ENCODE data around the gene CAMK1.

Gene CAMK1

DNA sequence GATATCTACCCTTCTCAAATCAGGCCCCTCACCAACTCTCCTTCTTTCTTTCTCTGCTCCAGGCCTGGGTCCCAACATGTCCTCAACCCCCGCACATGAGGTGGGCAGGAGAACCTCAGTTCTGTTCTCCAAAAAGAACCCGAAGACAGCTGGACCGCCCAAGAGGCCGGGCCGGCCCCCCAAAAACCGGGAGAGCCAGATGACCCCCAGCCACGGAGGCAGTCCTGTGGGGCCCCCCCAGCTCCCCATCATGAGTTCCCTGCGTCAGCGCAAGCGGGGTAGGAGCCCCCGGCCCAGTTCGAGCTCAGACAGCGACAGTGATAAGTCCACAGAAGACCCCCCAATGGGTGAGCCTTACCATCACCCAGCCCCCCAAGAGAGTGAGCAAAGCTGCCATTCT, 25.6 kb downstream of the CAMK1 start:
- Mint-ChIP-seq H3K27ac (no peak overlapping the region), H3K4me3 (no peak overlapping the region), H3K4me1 (peaks cover 33% of the 10 kb centered on the region), H3K9me3 (no peaks in the 10 kb centered on the region), H3K27me3 (no peaks in the 10 kb centered on the region)
- no peak for DNase-seq
- no peak for ATAC-seq

DNA sequence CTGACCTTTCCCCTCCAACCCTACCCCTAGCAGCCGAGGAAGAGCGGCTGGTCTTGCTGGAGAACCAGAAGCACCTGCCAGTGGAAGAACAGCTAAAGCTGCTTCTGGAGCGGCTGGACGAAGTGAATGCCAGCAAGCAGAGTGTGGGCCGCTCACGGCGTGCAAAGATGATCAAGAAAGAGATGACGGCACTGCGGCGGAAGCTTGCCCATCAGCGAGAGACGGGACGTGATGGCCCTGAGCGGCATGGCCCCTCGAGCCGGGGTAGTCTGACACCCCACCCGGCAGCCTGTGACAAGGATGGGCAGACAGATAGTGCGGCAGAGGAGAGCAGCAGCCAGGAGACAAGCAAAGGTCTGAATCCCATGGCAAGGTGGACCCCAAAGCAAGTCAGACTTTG, 26.2 kb downstream of the CAMK1 start:
- no peaks in the 10 kb centered on the region for H3K27me3 Mint-ChIP-seq
- H3K27ac Mint-ChIP-seq, result peak overlapping the region in 1 of 2 donors; percentile 43
- ATAC-seq (no peak), DNase-seq (no peak)
- H3K9me3 Mint-ChIP-seq, result no peaks in the 10 kb centered on the region
- peaks cover 32% of the 10 kb centered on the region for H3K4me1 Mint-ChIP-seq
- no peak overlapping the region for H3K4me3 Mint-ChIP-seq

DNA sequence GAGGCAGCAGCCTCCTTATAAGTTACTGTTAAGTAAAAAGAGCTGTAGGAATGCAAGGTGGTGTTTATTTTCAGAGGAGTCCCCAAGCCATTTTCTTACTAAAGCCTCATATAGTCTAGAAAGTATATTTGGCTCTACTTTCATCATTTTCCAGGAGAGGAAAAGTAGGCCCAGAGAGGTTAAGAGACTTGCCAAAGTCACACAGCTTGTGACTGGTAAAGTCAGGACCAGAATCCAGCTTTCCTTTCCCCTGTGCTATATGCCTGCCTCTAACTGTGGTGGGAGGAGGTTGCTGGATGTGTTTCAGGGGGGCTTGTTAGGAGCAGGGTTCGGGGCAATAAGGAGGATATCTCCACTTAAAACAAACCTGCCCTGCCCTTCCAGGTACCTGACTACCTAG, 27.2 kb downstream of the CAMK1 start:
- H3K4me1 Mint-ChIP-seq, result peaks cover 31% of the 10 kb centered on the region
- H3K27me3 Mint-ChIP-seq, result no peaks in the 10 kb centered on the region
- no peak overlapping the region for H3K4me3 Mint-ChIP-seq
- no peaks in the 10 kb centered on the region for H3K9me3 Mint-ChIP-seq
- H3K27ac Mint-ChIP-seq, result no peak overlapping the region
- DNase-seq (no peak), ATAC-seq (no peak)

DNA sequence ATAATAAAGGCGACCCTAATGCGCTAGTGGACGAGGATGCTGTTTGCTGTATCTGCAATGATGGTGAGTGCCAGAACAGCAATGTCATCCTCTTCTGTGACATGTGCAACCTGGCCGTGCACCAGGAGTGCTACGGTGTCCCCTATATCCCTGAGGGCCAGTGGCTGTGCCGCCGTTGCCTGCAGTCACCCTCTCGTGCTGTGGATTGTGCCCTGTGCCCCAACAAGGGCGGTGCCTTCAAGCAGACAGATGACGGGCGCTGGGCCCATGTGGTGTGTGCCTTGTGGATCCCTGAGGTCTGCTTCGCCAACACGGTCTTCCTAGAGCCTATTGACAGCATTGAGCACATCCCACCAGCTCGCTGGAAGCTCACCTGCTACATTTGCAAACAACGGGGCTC, 30.6 kb downstream of the CAMK1 start:
- Mint-ChIP-seq H3K27ac (no peak overlapping the region), H3K9me3 (no peaks in the 10 kb centered on the region), H3K4me1 (peaks cover 36% of the 10 kb centered on the region), H3K4me3 (no peak overlapping the region), H3K27me3 (no peaks in the 10 kb centered on the region)
- ATAC-seq, result no peak
- no peak for DNase-seq

DNA sequence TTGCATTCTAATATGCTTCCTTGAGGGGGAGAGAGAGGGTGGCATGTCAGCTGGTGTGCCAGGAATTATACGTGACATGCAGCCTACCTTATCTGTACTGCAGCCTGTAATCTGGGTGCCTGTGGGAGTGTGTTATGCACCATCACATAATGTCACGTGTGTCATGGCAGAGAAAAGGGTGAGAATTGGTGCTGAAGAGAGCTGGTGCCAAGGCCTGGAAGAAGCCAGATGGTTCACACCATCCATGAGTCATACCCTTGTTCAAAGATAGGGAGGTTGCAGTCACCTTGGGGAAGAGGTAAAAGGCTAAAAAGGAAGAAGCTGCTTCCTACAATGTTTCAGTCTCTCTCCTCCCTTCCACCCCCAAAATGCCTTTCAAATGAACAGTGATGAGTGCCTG, 32.9 kb downstream of the CAMK1 start:
- H3K4me1 Mint-ChIP-seq, result peaks cover 57% of the 10 kb centered on the region
- no peak overlapping the region for H3K4me3 Mint-ChIP-seq
- H3K9me3 Mint-ChIP-seq, result no peaks in the 10 kb centered on the region
- no peaks in the 10 kb centered on the region for H3K27me3 Mint-ChIP-seq
- no peak for ATAC-seq
- peak overlapping the region in 1 of 2 donors; percentile 19 for H3K27ac Mint-ChIP-seq
- DNase-seq, result no peak

DNA sequence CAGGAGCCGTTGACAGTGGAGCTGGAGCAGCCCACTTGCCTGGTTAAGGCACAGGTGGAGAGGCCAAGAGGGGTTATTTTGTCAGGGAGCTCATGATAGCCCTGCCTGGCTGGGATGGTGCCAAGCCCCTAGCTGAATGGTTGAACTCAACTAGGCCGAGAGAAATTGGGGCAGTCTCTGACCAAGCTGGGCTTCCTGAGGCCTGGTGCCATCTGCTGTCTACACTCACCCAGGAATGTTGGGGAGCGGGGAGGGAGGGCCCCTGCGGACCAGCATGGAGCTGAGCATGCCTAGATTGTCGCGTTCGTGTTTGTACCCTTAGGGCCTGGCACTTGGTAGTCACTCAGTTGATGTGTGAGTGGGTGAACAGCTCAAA, 37.0 kb downstream of the CAMK1 start:
- DNase-seq (no peak), ATAC-seq (no peak)
- H3K27me3 Mint-ChIP-seq, result no peaks in the 10 kb centered on the region
- peaks cover 65% of the 10 kb centered on the region for H3K4me1 Mint-ChIP-seq
- no peaks in the 10 kb centered on the region for H3K9me3 Mint-ChIP-seq
- peak overlapping the region; percentile 91 to 98 for H3K27ac Mint-ChIP-seq
- peak overlapping the region; percentile 96 to 98 for H3K4me3 Mint-ChIP-seq

DNA sequence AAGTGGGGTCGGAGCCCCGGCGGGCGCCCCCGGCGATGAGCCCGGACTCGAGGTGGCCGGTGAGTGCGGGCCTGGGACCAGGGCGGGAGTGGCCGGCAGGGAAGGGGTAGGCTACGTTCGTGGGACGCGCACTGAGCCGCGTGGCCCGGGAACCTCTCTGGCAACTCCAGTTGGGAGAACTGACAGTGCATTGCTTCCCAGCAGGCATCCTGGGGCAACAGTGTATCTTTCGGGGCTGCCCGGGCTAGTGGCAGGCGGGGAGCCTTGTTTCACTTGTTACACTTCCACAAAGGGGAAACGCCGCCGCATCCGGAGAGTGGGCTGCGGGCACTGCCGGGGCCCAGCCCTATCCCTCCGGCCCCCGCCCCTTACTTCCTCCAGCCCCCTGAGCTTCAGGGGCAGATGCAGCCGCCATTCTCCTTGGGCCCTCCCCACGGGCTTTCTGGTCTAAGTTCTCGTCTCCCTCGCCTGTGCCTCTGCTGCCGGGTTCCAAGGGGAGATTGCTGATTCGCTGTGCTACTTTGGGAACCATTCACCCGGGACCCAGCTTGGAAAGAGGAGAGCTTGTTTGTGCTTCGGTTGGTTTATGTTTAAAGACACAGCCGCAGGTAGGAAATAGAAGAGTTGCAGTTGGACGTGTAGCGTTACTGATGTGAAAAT, 37.5 kb downstream of the CAMK1 start:
- Mint-ChIP-seq H3K9me3 (no peaks in the 10 kb centered on the region), H3K4me3 (peak overlapping the region; percentile 96 to 98), H3K27me3 (no peaks in the 10 kb centered on the region), H3K4me1 (peaks cover 67% of the 10 kb centered on the region), H3K27ac (peak overlapping the region; percentile 91 to 98)
- peak; percentile 44 to 64 for DNase-seq
- peak; percentile 18 for ATAC-seq

DNA sequence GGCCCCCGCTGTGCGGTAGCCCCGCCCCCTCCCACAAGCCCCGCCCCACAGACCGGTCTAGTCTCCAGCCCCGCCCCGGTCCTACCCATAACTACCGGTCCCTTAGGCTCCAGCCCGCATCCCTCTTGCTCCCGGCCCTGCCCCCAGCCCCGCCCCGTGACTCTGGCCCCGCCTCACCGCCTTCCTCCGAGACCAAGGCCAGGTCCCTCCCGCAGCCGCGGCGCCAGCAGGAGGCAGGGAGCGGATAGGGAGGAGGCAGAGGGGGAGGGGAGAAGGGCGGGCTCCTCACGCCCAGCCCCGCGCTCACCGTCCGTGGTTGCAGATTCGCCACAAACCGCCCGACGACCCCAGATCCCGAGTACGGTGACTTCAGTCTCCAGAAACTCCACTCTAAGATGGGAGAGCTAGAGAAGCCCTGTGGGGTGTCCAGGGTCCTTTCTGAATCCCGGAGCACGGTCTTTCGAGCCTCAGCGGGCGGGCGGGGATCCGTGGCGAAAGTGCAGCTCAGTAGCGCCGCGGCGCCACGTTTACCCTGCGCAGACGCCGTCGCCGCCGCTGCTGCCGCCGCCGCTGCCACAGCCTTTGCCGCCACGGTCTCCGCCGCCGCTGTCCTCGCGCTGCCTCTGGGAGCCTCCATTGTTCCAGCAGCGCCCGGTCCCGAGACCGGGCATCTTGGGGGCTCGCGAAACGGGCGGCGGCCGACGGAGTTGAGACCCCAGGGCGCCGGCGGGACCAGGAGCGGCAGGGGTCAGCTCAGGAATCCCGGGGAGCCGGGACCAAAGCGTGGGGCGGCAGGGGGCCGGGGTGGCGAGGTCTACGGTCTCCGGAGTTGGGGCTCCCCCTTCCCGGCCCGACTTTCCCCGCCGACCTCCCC, 38.3 kb downstream of the CAMK1 start, which contains the start of gene BRPF1:
BRPF1 (plus strand) TSS at position 530 of the 874 bp plus-strand sequence. CDS start 2,406 bp downstream, outside the sequence.
- Mint-ChIP-seq H3K4me3 (peak within 1 kb of the TSS; percentile 96 to 98), H3K27ac (peak within 1 kb of the TSS; percentile 99 to 100), H3K4me1 (peaks cover 66% of the 10 kb centered on the region), H3K27me3 (no peaks in the 10 kb centered on the region), H3K9me3 (no peaks in the 10 kb centered on the region)
- peak; percentile 95 for ATAC-seq
- DNase-seq, result peak; percentile 98

DNA sequence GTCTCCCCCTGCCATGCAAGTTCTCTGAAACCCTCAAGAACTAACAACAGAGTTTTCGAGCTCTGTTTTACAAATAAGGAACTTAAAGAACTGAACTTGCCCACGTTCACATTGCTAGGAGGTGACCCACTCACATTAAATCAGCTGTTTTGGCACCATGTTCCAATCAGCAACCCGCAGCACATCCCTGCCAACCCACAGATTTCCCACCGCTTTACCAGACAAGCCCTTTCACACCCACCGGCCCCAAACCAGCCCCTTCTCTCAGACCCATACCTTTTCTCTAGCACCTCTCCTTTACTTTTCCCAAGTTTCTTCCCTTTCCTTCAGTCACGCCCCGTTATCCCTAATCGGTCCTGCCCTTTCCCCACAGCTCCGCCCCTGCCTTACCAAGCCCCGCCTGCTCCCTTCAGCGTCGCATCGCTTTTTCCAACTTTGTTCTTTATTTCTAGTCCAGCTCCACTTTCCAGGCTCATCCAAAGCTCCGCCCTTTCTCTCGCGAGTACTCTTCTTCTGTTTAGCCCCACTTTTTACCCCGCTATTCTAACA, 39.0 kb downstream of the CAMK1 start:
- Mint-ChIP-seq H3K4me1 (peaks cover 60% of the 10 kb centered on the region), H3K9me3 (no peaks in the 10 kb centered on the region), H3K27me3 (no peaks in the 10 kb centered on the region), H3K27ac (peak overlapping the region in 1 of 2 donors; percentile 34), H3K4me3 (peak overlapping the region; percentile 84 to 87)
- DNase-seq (no peak), ATAC-seq (peak; percentile 44)

DNA sequence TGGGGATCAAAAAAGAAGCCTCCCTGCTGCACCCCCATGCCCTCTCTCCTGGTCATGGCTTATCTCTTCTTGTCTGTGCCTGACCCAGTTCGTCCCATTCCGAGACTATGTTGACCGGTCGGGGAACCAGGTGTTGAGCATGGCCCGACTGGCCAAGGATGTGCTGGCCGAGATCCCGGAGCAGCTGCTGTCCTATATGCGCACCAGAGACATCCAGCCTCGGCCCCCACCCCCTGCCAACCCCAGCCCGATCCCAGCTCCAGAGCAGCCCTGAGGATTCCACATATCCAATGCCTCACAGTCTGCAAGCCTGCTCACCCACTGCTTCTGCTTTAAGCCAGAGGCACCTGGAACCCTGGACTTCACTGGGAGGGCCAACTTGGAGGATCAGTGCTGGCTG, 40.3 kb downstream of the CAMK1 start:
- Mint-ChIP-seq H3K27ac (no peak overlapping the region), H3K9me3 (no peaks in the 10 kb centered on the region), H3K4me3 (no peak overlapping the region), H3K27me3 (no peaks in the 10 kb centered on the region), H3K4me1 (peaks cover 49% of the 10 kb centered on the region)
- ATAC-seq, result no peak
- DNase-seq, result no peak

DNA sequence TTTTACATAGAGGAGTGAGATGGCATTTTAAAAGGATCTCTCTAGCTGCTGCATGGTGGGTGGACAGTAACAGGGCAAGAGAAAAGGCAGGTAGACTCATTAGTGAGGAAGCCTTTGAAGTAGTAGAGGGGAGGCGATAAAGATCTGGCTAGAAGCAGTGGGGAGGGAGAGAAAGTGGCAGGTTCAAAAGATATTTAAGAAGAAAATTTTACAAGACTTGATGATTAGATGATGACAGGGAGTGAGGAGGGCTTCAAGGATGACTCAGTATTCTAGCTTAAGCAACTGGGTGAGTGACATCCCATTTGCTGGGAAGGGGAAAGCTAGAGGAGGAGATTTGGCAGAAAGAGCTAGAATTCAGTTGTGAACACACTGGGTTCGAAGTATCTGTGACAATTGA, 42.0 kb downstream of the CAMK1 start:
- Mint-ChIP-seq H3K27ac (peak overlapping the region; percentile 14 to 49), H3K9me3 (no peaks in the 10 kb centered on the region), H3K4me1 (peaks cover 32% of the 10 kb centered on the region), H3K4me3 (no peak overlapping the region), H3K27me3 (no peaks in the 10 kb centered on the region)
- no peak for ATAC-seq
- DNase-seq, result no peak

DNA sequence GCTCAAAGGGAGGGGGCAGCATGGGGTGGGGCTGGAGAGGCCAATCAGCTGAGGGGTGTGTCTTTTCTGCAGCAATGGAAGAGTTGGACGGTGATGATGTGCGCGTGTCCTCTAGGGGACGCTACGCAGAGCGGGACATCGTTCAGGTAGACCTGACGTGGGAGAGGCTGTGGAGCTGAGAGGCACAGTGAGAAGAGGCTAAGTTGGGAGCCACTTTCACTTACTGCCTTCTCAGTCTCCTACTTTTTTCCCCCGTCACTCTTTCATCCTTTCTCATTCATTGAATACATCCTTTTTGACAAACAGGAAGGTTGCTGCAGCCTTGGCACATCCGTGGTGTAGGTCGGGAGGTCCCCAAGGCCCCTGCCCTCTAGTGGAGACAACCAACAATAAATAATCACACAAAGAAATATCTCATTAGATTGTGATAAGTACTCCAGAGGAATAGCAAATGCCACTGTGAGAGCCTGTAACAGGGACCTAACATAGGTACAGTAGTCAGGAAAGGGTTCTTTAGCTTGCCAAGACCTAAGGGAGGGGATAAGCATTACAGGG, 42.6 kb downstream of the CAMK1 start:
- peaks cover 26% of the 10 kb centered on the region for H3K4me1 Mint-ChIP-seq
- peak overlapping the region; percentile 71 to 77 for H3K4me3 Mint-ChIP-seq
- no peaks in the 10 kb centered on the region for H3K27me3 Mint-ChIP-seq
- no peaks in the 10 kb centered on the region for H3K9me3 Mint-ChIP-seq
- ATAC-seq, result peak; percentile 57
- peak overlapping the region in 1 of 2 donors; percentile 14 for H3K27ac Mint-ChIP-seq
- peak; percentile 68 to 78 for DNase-seq

DNA sequence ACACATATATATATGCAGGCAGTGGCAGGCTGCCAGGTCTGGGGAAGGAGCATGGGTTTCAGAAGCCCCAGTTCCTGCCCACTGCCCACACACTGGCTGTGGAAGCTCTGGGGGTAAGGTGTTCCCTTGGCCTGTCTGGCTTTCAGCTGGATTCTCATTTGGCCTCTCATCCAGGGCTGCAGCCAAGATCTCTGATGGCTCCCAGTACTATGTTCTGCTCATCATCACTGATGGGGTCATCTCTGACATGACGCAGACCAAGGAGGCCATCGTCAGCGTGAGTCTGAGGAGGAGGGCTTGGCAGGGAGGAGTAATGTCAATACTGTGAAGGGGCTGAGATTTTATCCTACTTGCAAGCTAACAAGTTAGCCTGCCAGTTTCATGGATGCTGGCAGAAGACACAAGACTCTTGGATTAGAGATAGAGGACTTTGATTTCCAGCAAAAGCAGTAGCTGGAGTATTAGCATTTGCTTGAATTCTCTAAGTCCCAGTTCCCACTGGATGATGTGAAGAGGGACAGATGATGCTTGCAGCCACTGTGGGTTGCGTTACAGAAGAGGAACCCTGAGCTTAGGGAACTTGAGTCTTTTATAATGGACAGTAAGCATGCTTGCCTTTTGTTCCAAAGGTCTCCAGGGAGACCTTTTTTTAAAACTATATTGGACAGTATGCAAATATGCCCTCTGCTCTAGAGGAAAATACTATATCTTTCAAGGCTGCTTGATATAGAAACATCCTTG, 43.8 kb downstream of the CAMK1 start:
- H3K27ac Mint-ChIP-seq, result no peak overlapping the region
- no peak for ATAC-seq

DNA sequence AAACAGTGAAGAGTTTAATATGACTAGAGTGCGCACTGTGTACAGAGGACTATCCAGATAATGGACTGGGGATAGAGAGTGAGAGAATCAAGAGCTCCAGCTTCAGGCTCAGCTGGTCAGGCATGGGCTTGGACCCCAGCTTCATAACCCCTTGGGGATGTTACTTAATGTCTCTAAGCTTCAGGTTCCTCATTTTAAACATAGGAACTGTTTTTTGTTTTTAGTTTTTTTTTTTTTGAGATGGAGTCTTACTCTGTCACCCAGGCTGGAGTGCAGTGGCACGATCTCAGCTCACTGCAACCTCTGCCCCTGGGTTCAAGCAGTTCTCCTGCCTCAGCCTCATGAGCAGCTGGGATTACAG, 48.1 kb downstream of the CAMK1 start:
- no peaks in the 10 kb centered on the region for H3K27me3 Mint-ChIP-seq
- ATAC-seq (no peak), DNase-seq (no peak)
- no peak overlapping the region for H3K4me3 Mint-ChIP-seq
- no peak overlapping the region for H3K27ac Mint-ChIP-seq
- no peaks in the 10 kb centered on the region for H3K9me3 Mint-ChIP-seq
- peaks cover 1% of the 10 kb centered on the region for H3K4me1 Mint-ChIP-seq

More for the DNA sequence above, 43.8 kb downstream of the CAMK1 start:
- Mint-ChIP-seq H3K27me3 (no peaks in the 10 kb centered on the region), H3K4me1 (peaks cover 24% of the 10 kb centered on the region), H3K9me3 (no peaks in the 10 kb centered on the region), H3K4me3 (no peak overlapping the region)
- DNase-seq, result no peak

DNA sequence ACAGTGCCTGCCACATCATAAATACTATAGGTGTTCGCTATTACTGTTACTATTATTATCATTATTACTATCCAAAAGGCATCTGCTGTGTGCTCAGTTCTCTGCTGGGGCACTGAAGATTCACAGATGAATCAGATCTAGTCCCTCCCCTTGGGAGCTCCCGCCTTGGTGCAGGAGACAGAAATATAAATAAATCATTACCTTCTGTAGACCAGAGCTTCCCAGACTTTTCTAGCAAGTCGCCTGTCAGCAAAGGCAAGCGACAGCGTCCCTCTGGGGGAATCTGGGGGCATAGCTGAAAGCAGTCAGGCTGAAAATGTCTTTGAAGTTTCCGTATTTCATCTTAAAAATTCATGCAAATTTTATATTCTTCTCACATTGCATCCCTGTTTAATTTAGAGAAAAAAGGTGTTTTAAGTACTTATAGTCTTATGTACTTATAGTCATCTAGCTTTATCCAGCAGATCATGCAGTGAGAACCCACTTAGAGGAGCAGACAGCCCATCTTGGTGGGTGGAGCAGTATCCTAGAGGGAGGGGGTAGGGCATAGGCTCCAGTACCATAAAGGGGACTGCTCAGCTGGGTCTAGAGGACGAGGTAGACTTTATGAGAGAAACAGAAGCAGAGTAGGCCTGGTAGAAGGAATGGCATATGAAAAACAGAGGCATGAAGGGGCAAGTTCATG, 48.6 kb downstream of the CAMK1 start:
- Mint-ChIP-seq H3K27me3 (no peaks in the 10 kb centered on the region), H3K9me3 (no peaks in the 10 kb centered on the region), H3K27ac (no peak overlapping the region), H3K4me3 (no peak overlapping the region), H3K4me1 (peaks cover under 1% of the 10 kb centered on the region)
- ATAC-seq (no peak), DNase-seq (no peak)

Measured in stimulated activated naive CD8-positive, alpha-beta T cell treated with anti-CD3 and anti-CD28 coated beads, Interleukin-15, amount 100 ng/mL, for 72 hours (primary cell).